GM13976 (cell line): ENCODE data around the gene PNPO.

Experiments
- DNase-seq: peaks from one replicate; pipeline ENCODE4 v3.0.0; 2012; ENCODE audit warnings: low spot score
- CTCF ChIP-seq: IDR thresholded peaks from 2 replicates; pipeline ENCODE4 v1.5.1; 2012; ENCODE audit warnings: borderline replicate concordance, mild to moderate bottlenecking; ENCODE audit not compliant: insufficient read depth; ENCODE audit errors: extremely low read depth, missing control alignments, control extremely low read depth
- in situ Hi-C: fragments of 300-500 bp; cut with MboI; formaldehyde crosslinking; loops from one replicate; pipeline ENCODE4 v1.12.0; 2022; ENCODE audit warnings: low sequenced_read_pairs, mixed read lengths, inconsistent platforms; ENCODE audit not compliant: unreplicated experiment

PNPO gene

GRCh38 chr17:47906443-47906842 is 34.9 kb upstream of the PNPO start:
- no peak for DNase-seq
- no peak for TF ChIP-seq CTCF
- in situ Hi-C loops, result no loop called here

- DNase-seq, result no peak
- in situ Hi-C loops, result no loop called here
- no peak for TF ChIP-seq CTCF
Measured at GRCh38 chr17:47907932-47908562, 33.3 kb upstream of the PNPO start.

- in situ Hi-C loops, result no loop called here
- no peak for TF ChIP-seq CTCF
- DNase-seq, result no peak
Measured at GRCh38 chr17:47913050-47913449, 28.3 kb upstream of the PNPO start.

- DNase-seq, result no peak
Measured at GRCh38 chr17:47914306-47914948, 26.9 kb upstream of the PNPO start.

GRCh38 chr17:47915776-47916398 is 25.5 kb upstream of the PNPO start:
- in situ Hi-C loops, result no loop called here
- TF ChIP-seq CTCF, result no peak
- DNase-seq, result no peak

More at GRCh38 chr17:47914306-47914948, 26.9 kb upstream of the PNPO start:
- TF ChIP-seq CTCF, result no peak
- in situ Hi-C loops, result no loop called here

- no peak for TF ChIP-seq CTCF
- in situ Hi-C loops, result no loop called here
- DNase-seq, result no peak
Measured at GRCh38 chr17:47916489-47917208, 24.7 kb upstream of the PNPO start.
